ENCODE data around the gene BLM.
"Not testable (repeated sequence)": the region's sequence is repeated elsewhere in the genome, so short reads cannot be mapped to it uniquely, and the experiment has no call there.

Gene BLM

DNA sequence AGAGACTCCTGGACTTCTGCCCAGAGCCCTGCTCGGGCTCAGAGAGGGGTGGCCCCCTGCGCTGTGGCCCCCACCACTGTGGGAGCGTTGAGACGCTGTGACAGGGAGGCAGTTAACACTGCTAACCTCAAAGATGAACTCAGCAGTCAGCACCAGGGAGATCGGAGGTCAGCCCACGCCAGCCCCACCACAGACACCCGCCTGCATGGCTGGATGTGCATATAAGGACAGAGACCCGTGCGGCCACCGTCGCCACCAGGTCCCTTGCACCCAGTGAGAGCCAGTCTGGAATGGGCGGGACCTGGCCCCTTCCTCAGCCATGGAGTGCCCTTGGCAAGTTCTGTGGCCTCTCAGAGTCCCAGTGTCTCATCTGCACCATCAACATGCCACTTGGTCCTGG, 102.7 kb downstream of the BLM start:
- TF ChIP-seq, protein P1, sequence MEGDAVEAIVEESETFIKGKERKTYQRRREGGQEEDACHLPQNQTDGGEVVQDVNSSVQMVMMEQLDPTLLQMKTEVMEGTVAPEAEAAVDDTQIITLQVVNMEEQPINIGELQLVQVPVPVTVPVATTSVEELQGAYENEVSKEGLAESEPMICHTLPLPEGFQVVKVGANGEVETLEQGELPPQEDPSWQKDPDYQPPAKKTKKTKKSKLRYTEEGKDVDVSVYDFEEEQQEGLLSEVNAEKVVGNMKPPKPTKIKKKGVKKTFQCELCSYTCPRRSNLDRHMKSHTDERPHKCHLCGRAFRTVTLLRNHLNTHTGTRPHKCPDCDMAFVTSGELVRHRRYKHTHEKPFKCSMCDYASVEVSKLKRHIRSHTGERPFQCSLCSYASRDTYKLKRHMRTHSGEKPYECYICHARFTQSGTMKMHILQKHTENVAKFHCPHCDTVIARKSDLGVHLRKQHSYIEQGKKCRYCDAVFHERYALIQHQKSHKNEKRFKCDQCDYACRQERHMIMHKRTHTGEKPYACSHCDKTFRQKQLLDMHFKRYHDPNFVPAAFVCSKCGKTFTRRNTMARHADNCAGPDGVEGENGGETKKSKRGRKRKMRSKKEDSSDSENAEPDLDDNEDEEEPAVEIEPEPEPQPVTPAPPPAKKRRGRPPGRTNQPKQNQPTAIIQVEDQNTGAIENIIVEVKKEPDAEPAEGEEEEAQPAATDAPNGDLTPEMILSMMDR (IDR thresholded peaks at IDR 0.05; ENCODE audit: poor library complexity, severe bottlenecking), result no peak
- H3K36me3 ChIP-seq (ENCODE audit: low read depth), result peaks cover 6% of the 10 kb centered on the region; the same call in 1 of the 2 replicates
- no peak overlapping the region for H3K4me3 ChIP-seq (ENCODE audit: severe bottlenecking)
- H3K9me3 ChIP-seq (ENCODE audit: severe bottlenecking), result no peaks in the 10 kb centered on the region
- H3K27ac ChIP-seq (ENCODE audit: poor library complexity, severe bottlenecking), result no peak overlapping the region
- ATAC-seq (ENCODE audit: low read depth), result no peak; the same call in 2 of the 3 replicates
- no peaks in the 10 kb centered on the region for H3K4me1 ChIP-seq (ENCODE audit: insufficient read depth, poor library complexity, severe bottlenecking)
- DNase-seq (ENCODE audit: low spot score), result no peak
- no peaks in the 10 kb centered on the region for H3K27me3 ChIP-seq (ENCODE audit: insufficient read depth, poor library complexity, severe bottlenecking)

- no peak for DNase-seq (ENCODE audit: low spot score)
- no peaks in the 10 kb centered on the region for H3K9me3 ChIP-seq (ENCODE audit: severe bottlenecking)
- ATAC-seq (ENCODE audit: low read depth), result no peak
- H3K36me3 ChIP-seq (ENCODE audit: low read depth), result peaks cover 1% of the 10 kb centered on the region; the same call in 1 of the 2 replicates
- no peak overlapping the region for H3K4me3 ChIP-seq (ENCODE audit: severe bottlenecking)
- no peak overlapping the region for H3K27ac ChIP-seq (ENCODE audit: poor library complexity, severe bottlenecking)
- no peaks in the 10 kb centered on the region for H3K4me1 ChIP-seq (ENCODE audit: insufficient read depth, poor library complexity, severe bottlenecking)
- TF ChIP-seq, protein P1 (IDR thresholded peaks at IDR 0.05; ENCODE audit: poor library complexity, severe bottlenecking), result no peak
- H3K27me3 ChIP-seq (ENCODE audit: insufficient read depth, poor library complexity, severe bottlenecking), result no peaks in the 10 kb centered on the region
These were observed 103.3 kb downstream of the BLM start for GRCh38 chr15:90820481-90820880.

DNA sequence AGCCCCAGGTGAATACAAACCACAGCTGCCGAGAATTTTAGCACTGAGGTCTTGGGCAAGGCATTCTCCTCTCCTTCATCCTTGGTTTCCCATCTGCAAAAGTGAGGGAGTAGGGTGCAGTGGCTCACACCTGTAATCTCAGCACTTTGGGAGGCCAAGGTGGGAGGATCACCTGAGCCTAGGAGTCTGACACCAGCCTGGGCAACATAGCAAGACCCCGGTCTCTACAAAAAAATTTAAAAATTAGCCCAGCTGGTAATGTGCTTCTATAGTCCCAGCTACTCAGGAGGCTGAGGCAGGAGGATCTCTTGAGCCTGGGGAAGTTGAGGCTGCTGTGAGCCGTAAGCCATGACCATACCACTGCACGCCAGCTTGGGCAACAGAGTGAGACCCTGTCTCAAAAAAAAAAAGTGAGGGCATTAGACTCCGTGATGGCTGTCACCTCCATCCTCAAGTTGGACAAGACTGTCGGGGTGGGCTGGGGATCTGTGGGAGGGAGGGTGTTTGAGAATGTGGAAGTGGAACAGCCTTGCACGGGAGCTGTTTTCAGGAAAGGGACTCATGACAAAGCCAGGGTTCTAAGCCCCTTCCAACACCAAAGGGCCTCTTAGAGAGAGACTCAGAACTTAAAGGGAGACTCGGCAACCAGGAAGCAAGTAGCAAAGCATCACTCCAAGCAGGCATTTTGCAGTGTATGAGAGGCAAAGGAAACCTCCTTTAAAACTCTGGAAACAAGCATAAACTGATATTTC, 105.2 kb downstream of the BLM start:
- Histone ChIP-seq H3K27me3 (ENCODE audit: insufficient read depth, poor library complexity, severe bottlenecking) (no peaks in the 10 kb centered on the region), H3K4me3 (ENCODE audit: severe bottlenecking) (no peak overlapping the region), H3K4me1 (ENCODE audit: insufficient read depth, poor library complexity, severe bottlenecking) (no peaks in the 10 kb centered on the region), H3K27ac (ENCODE audit: poor library complexity, severe bottlenecking) (no peak overlapping the region), H3K36me3 (ENCODE audit: low read depth) (no peaks in the 10 kb centered on the region), H3K9me3 (ENCODE audit: severe bottlenecking) (no peaks in the 10 kb centered on the region)
- DNase-seq (ENCODE audit: low spot score), result no peak
- TF ChIP-seq, protein P1 (IDR thresholded peaks at IDR 0.05; ENCODE audit: poor library complexity, severe bottlenecking), result no peak
- ATAC-seq (ENCODE audit: low read depth), result no peak

- TF ChIP-seq, protein P1 (IDR thresholded peaks at IDR 0.05; ENCODE audit: poor library complexity, severe bottlenecking), result no peak
- ATAC-seq (ENCODE audit: low read depth) (no peak), DNase-seq (ENCODE audit: low spot score) (no peak)
- H3K4me1 ChIP-seq (ENCODE audit: insufficient read depth, poor library complexity, severe bottlenecking), result no peaks in the 10 kb centered on the region
- H3K27me3 ChIP-seq (ENCODE audit: insufficient read depth, poor library complexity, severe bottlenecking), result no peaks in the 10 kb centered on the region
- H3K9me3 ChIP-seq (ENCODE audit: severe bottlenecking), result no peaks in the 10 kb centered on the region
- H3K36me3 ChIP-seq (ENCODE audit: low read depth), result no peaks in the 10 kb centered on the region
- no peak overlapping the region for H3K4me3 ChIP-seq (ENCODE audit: severe bottlenecking)
- no peak overlapping the region for H3K27ac ChIP-seq (ENCODE audit: poor library complexity, severe bottlenecking)
These were observed 106.4 kb downstream of the BLM start for GRCh38 chr15:90823455-90823974.

GRCh38 chr15:90825115-90825899, 108.2 kb downstream of the BLM start:
- H3K27me3 ChIP-seq (ENCODE audit: insufficient read depth, poor library complexity, severe bottlenecking); H3K4me1 ChIP-seq (ENCODE audit: insufficient read depth, poor library complexity, severe bottlenecking); DNase-seq (ENCODE audit: low spot score); H3K27ac ChIP-seq (ENCODE audit: poor library complexity, severe bottlenecking); ATAC-seq (ENCODE audit: low read depth); H3K36me3 ChIP-seq (ENCODE audit: low read depth); H3K9me3 ChIP-seq (ENCODE audit: severe bottlenecking); H3K4me3 ChIP-seq (ENCODE audit: severe bottlenecking): not testable (repeated sequence)

GRCh38 chr15:90826206-90826885, 109.2 kb downstream of the BLM start:
- not testable (repeated sequence) for H3K4me1 ChIP-seq (ENCODE audit: insufficient read depth, poor library complexity, severe bottlenecking); H3K4me3 ChIP-seq (ENCODE audit: severe bottlenecking); H3K27ac ChIP-seq (ENCODE audit: poor library complexity, severe bottlenecking); H3K9me3 ChIP-seq (ENCODE audit: severe bottlenecking); H3K36me3 ChIP-seq (ENCODE audit: low read depth); DNase-seq (ENCODE audit: low spot score); H3K27me3 ChIP-seq (ENCODE audit: insufficient read depth, poor library complexity, severe bottlenecking); ATAC-seq (ENCODE audit: low read depth)
